Measurements from ENCODE around the gene WFIKKN2. TPM values are rescaled to one million over a fixed set of nuclear protein-coding genes. Genes with fewer than 3 reads are reported as not detected.

The WFIKKN2 gene
- total and polyA plus RNA-seq, 2 experiments from 2014 or later, result not detected

DNA sequence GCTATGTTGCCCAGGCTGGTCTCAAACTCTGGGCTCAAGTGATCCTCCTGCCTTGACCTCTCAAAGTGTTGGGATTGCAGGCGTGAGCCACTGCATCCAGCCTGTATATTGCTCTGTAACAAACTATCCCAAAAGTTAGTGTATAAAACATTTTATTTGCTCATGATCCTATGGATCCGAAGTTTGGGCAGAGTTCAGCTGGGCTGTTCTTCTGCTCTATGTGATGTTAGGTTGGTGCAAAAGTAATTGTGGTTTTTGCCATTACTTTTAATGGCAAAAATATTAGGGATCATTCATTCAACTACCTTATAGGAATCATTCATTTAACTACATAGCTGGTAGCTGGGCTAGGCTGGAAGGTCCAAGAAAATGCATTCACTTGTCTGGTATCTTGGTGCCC is 12.8 kb upstream of the WFIKKN2 start:
- no peak overlapping the region for H3K27ac ChIP-seq (ENCODE audit: low read depth)
- Mint-ChIP-seq H3K9me3 (no peaks in the 10 kb centered on the region), H3K27ac (no peak overlapping the region), H3K36me3 (ENCODE audit: low read depth) (no peaks in the 10 kb centered on the region), H3K27me3 (ENCODE audit: insufficient read depth, low read depth, poor library complexity) (peaks cover 5% of the 10 kb centered on the region), H3K4me3 (no peak overlapping the region), H3K4me1 (peaks cover 8% of the 10 kb centered on the region)
- TF ChIP-seq POLR2AphosphoS5 (IDR thresholded peaks at IDR 0.05; ENCODE audit: low read depth) (no peak), ZNF114 (CRISPR knock-in tag; IDR thresholded peaks at IDR 0.05) (no peak), ZNF331 (CRISPR knock-in tag; IDR thresholded peaks at IDR 0.05; ENCODE audit: low read depth) (no peak), EZH2phosphoT487 (IDR thresholded peaks at IDR 0.05; ENCODE audit: unreplicated experiment) (no peak), JUNB (IDR thresholded peaks at IDR 0.05; ENCODE audit: unreplicated experiment) (no peak), NANOG (IDR thresholded peaks at IDR 0.05; ENCODE audit: borderline replicate concordance) (no peak), STAT1 (IDR thresholded peaks at IDR 0.05; ENCODE audit: unreplicated experiment) (no peak), EZH2 (IDR thresholded peaks at IDR 0.05; ENCODE audit: low read depth, unreplicated experiment) (no peak), CREB1 (CRISPR knock-in tag; IDR thresholded peaks at IDR 0.05; ENCODE audit: low read depth) (no peak)
- TF ChIP-seq, protein P1, sequence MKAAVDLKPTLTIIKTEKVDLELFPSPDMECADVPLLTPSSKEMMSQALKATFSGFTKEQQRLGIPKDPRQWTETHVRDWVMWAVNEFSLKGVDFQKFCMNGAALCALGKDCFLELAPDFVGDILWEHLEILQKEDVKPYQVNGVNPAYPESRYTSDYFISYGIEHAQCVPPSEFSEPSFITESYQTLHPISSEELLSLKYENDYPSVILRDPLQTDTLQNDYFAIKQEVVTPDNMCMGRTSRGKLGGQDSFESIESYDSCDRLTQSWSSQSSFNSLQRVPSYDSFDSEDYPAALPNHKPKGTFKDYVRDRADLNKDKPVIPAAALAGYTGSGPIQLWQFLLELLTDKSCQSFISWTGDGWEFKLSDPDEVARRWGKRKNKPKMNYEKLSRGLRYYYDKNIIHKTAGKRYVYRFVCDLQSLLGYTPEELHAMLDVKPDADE (IDR thresholded peaks at IDR 0.05), result no peak
- TF ChIP-seq, protein P2, sequence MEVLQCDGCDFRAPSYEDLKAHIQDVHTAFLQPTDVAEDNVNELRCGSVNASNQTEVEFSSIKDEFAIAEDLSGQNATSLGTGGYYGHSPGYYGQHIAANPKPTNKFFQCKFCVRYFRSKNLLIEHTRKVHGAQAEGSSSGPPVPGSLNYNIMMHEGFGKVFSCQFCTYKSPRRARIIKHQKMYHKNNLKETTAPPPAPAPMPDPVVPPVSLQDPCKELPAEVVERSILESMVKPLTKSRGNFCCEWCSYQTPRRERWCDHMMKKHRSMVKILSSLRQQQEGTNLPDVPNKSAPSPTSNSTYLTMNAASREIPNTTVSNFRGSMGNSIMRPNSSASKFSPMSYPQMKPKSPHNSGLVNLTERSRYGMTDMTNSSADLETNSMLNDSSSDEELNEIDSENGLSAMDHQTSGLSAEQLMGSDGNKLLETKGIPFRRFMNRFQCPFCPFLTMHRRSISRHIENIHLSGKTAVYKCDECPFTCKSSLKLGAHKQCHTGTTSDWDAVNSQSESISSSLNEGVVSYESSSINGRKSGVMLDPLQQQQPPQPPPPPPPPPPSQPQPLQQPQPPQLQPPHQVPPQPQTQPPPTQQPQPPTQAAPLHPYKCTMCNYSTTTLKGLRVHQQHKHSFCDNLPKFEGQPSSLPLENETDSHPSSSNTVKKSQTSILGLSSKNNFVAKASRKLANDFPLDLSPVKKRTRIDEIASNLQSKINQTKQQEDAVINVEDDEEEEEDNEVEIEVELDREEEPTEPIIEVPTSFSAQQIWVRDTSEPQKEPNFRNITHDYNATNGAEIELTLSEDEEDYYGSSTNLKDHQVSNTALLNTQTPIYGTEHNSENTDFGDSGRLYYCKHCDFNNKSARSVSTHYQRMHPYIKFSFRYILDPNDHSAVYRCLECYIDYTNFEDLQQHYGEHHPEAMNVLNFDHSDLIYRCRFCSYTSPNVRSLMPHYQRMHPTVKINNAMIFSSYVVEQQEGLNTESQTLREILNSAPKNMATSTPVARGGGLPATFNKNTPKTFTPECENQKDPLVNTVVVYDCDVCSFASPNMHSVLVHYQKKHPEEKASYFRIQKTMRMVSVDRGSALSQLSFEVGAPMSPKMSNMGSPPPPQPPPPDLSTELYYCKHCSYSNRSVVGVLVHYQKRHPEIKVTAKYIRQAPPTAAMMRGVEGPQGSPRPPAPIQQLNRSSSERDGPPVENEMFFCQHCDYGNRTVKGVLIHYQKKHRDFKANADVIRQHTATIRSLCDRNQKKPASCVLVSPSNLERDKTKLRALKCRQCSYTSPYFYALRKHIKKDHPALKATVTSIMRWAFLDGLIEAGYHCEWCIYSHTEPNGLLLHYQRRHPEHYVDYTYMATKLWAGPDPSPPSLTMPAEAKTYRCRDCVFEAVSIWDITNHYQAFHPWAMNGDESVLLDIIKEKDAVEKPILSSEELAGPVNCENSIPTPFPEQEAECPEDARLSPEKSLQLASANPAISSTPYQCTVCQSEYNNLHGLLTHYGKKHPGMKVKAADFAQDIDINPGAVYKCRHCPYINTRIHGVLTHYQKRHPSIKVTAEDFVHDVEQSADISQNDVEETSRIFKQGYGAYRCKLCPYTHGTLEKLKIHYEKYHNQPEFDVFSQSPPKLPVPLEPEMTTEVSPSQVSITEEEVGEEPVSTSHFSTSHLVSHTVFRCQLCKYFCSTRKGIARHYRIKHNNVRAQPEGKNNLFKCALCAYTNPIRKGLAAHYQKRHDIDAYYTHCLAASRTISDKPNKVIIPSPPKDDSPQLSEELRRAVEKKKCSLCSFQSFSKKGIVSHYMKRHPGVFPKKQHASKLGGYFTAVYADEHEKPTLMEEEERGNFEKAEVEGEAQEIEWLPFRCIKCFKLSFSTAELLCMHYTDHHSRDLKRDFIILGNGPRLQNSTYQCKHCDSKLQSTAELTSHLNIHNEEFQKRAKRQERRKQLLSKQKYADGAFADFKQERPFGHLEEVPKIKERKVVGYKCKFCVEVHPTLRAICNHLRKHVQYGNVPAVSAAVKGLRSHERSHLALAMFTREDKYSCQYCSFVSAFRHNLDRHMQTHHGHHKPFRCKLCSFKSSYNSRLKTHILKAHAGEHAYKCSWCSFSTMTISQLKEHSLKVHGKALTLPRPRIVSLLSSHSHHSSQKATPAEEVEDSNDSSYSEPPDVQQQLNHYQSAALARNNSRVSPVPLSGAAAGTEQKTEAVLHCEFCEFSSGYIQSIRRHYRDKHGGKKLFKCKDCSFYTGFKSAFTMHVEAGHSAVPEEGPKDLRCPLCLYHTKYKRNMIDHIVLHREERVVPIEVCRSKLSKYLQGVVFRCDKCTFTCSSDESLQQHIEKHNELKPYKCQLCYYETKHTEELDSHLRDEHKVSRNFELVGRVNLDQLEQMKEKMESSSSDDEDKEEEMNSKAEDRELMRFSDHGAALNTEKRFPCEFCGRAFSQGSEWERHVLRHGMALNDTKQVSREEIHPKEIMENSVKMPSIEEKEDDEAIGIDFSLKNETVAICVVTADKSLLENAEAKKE (CRISPR knock-in tag; IDR thresholded peaks at IDR 0.05), result no peak
- TF ChIP-seq, protein P3, sequence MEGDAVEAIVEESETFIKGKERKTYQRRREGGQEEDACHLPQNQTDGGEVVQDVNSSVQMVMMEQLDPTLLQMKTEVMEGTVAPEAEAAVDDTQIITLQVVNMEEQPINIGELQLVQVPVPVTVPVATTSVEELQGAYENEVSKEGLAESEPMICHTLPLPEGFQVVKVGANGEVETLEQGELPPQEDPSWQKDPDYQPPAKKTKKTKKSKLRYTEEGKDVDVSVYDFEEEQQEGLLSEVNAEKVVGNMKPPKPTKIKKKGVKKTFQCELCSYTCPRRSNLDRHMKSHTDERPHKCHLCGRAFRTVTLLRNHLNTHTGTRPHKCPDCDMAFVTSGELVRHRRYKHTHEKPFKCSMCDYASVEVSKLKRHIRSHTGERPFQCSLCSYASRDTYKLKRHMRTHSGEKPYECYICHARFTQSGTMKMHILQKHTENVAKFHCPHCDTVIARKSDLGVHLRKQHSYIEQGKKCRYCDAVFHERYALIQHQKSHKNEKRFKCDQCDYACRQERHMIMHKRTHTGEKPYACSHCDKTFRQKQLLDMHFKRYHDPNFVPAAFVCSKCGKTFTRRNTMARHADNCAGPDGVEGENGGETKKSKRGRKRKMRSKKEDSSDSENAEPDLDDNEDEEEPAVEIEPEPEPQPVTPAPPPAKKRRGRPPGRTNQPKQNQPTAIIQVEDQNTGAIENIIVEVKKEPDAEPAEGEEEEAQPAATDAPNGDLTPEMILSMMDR (conservative IDR thresholded peaks at IDR 0.05; ENCODE audit: low read depth in 2 of 2), result no peak
- TF ChIP-seq, protein P4, sequence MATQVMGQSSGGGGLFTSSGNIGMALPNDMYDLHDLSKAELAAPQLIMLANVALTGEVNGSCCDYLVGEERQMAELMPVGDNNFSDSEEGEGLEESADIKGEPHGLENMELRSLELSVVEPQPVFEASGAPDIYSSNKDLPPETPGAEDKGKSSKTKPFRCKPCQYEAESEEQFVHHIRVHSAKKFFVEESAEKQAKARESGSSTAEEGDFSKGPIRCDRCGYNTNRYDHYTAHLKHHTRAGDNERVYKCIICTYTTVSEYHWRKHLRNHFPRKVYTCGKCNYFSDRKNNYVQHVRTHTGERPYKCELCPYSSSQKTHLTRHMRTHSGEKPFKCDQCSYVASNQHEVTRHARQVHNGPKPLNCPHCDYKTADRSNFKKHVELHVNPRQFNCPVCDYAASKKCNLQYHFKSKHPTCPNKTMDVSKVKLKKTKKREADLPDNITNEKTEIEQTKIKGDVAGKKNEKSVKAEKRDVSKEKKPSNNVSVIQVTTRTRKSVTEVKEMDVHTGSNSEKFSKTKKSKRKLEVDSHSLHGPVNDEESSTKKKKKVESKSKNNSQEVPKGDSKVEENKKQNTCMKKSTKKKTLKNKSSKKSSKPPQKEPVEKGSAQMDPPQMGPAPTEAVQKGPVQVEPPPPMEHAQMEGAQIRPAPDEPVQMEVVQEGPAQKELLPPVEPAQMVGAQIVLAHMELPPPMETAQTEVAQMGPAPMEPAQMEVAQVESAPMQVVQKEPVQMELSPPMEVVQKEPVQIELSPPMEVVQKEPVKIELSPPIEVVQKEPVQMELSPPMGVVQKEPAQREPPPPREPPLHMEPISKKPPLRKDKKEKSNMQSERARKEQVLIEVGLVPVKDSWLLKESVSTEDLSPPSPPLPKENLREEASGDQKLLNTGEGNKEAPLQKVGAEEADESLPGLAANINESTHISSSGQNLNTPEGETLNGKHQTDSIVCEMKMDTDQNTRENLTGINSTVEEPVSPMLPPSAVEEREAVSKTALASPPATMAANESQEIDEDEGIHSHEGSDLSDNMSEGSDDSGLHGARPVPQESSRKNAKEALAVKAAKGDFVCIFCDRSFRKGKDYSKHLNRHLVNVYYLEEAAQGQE (IDR thresholded peaks at IDR 0.05; ENCODE audit: unreplicated experiment), result no peak
- peaks cover 5% of the 10 kb centered on the region; the same call in 1 of the 2 replicates for H3K4me1 ChIP-seq (ENCODE audit: insufficient read depth)
- H4K20me1 ChIP-seq (replicated peaks; ENCODE audit: insufficient read depth), result no peaks in the 10 kb centered on the region
- no peaks in the 10 kb centered on the region for H3K36me3 ChIP-seq (ENCODE audit: insufficient read depth)
- H3K4me2 ChIP-seq, result no peak overlapping the region
- no peak overlapping the region for H2AFZ ChIP-seq
- H3K9me2 ChIP-seq (ENCODE audit: insufficient read depth), result peaks cover 7% of the 10 kb centered on the region; the same call in 1 of the 2 replicates
- H3K4me3 ChIP-seq, result no peak overlapping the region
- no peaks in the 10 kb centered on the region for H3F3A ChIP-seq (replicated peaks; ENCODE audit: low read depth)
- H3K79me2 ChIP-seq (replicated peaks; ENCODE audit: insufficient read depth), result no peaks in the 10 kb centered on the region
- DNase-seq (ENCODE audit: low spot score) (no peak), ATAC-seq (no peak)
- H3K27me3 ChIP-seq (ENCODE audit: insufficient read depth), result no peaks in the 10 kb centered on the region

Measured in GM23338 (cell line).